Measurements from ENCODE around the gene PIGS. TPM values are rescaled to one million over a fixed set of nuclear protein-coding genes. Genes with fewer than 3 reads are reported as not detected.

PIGS gene
- polyA plus RNA-seq, 1 of the 3 experiments (the other 2 are of a cell fraction): 78.5 TPM

- TF ChIP-seq CTCF (IDR thresholded peaks at IDR 0.05) (no peak), TAF1 (IDR thresholded peaks at IDR 0.05; ENCODE audit: borderline replicate concordance, low read depth, low read length) (peak; percentile 75), RCOR1 (IDR thresholded peaks at IDR 0.05; ENCODE audit: low read length) (no peak)
These were observed 18.9 kb downstream of the PIGS start, which contains the start of gene UNC119 (continued) for GRCh38 chr17:28552176-28552999.

- TF ChIP-seq RCOR1 (IDR thresholded peaks at IDR 0.05; ENCODE audit: low read length) (no peak), SMC3 (IDR thresholded peaks at IDR 0.05; ENCODE audit: low read depth, low read length) (no peak), POLR2AphosphoS5 (IDR thresholded peaks at IDR 0.05; ENCODE audit: low read depth, low read length) (no peak), MAX (IDR thresholded peaks at IDR 0.05; ENCODE audit: low read depth) (no peak), ZBTB33 (IDR thresholded peaks at IDR 0.05; ENCODE audit: borderline replicate concordance, low read depth) (no peak), GATA2 (CRISPR knock-in tag; IDR thresholded peaks at IDR 0.05) (no peak), NFIC (IDR thresholded peaks at IDR 0.05; ENCODE audit: borderline replicate concordance) (no peak), RXRA (IDR thresholded peaks at IDR 0.05; ENCODE audit: borderline replicate concordance, low read depth) (no peak), YY1 (IDR thresholded peaks at IDR 0.05; ENCODE audit: low read depth) (no peak), SIN3A (IDR thresholded peaks at IDR 0.05; ENCODE audit: borderline replicate concordance, low read depth, low read length) (no peak), NRF1 (IDR thresholded peaks at IDR 0.05; ENCODE audit: low read depth, low read length) (no peak)
- H3K4me3 ChIP-seq (ENCODE audit: low read depth in 2 of 2, low read length in 1 of 2): peak overlapping the region; percentile 70 to 90
- H3K9me3 ChIP-seq: no peaks in the 10 kb centered on the region
- POLR2A ChIA-PET: interaction anchor here (0.5 kb wide), 1 partner anchor 281 kb away, joined by 3 read pairs; no protein-coding TSS in a partner anchor
- H3K27ac ChIP-seq (ENCODE audit: low read depth in 2 of 2, low read length in 1 of 2): peak overlapping the region; percentile 39 to 81; a peak in 1 of 4 replicates
- peaks cover 5% of the 10 kb centered on the region for H3F3A ChIP-seq (replicated peaks; ENCODE audit: insufficient read depth)
- peaks cover 13 to 29% of the 10 kb centered on the region in 2 experiments for H3K36me3 ChIP-seq (replicated peaks in 1 of 2; ENCODE audit: control insufficient read depth in 1 of 2, insufficient read depth in 2 of 2, low read length in 1 of 2)
- peak overlapping the region; percentile 87 for H3K9ac ChIP-seq
- peaks cover 15% of the 10 kb centered on the region for H4K20me1 ChIP-seq (ENCODE audit: insufficient read depth)
- H3K4me1 ChIP-seq (ENCODE audit: control insufficient read depth in 1 of 2, insufficient read depth in 2 of 2, low read depth in 1 of 2, low read length in 1 of 2): peaks cover 3 to 33% of the 10 kb centered on the region in 2 experiments; a peak in 2 of 4 replicates
- no peaks in the 10 kb centered on the region for H3K27me3 ChIP-seq (ENCODE audit: insufficient read depth)
- WGBS (ENCODE audit: low lambda C conversion rate): 19% methylated on average over 10 of the region's 10 CpGs
- CTCF ChIA-PET: interaction anchor here (1.2 to 7.0 kb wide), 5 partner anchors 11 to 60 kb away, joined by 3 to 87 read pairs (median 17); partner anchors contain the start of gene RSKR
- no peak overlapping the region for H2AFZ ChIP-seq (ENCODE audit: low read depth)
- H3K79me2 ChIP-seq (ENCODE audit: insufficient read depth): peaks cover 16% of the 10 kb centered on the region
- DNase-seq: no peak
- no peaks in the 10 kb centered on the region for H3K9me2 ChIP-seq
- peak overlapping the region; percentile 89 for H3K4me2 ChIP-seq
These were observed 19.7 kb downstream of the PIGS start for GRCh38 chr17:28551421-28552175.

Measured in SK-N-SH (cell line).